ENCODE results near the gene PI4KA. TPM values are rescaled to one million over a fixed set of nuclear protein-coding genes. Genes with fewer than 3 reads are reported as not detected.

Gene PI4KA
- total and polyA plus RNA-seq, 2 of the 13 experiments (the other 11 are each of a cell fraction or from before 2014, with no cell fraction given), result 27.4 to 56.4 TPM

DNA sequence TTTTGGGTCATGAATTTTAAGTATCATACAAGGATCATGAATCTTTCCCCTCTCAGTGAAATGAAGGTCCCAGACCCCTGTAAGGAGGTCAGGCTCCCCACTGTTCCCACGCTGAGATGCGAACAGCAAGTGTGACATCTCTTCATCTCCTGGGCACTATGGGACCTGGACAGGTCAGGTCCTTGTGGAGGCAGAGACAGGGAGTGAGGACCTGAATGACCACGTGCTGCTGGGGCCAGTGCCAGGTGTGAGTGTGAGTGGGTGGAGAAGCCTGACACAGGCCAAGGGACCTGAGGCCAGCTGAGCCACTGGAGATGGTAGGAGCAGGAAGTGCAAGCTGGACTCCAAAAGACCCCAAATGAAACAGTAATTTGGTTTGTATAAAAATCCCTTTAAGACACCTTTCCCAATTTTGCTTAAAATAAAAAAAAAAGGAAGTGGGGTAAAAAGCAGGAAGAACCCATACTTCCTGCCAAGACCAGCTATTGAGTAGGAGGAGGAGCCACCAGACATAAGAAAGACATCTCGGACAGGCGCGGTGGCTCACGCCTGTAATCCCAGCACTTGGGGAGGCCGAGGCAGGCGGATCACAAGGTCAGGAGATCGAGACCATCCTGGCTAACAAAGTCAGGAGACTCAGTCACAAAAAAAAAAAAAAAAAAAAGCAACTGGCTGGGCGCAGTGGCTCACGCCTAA lies 120.1 kb downstream of the PI4KA start:
- no peaks in the 10 kb centered on the region for H3K79me2 ChIP-seq (ENCODE audit: insufficient read depth, low read length)
- FAIRE-seq (no peak), ATAC-seq (no peak), DNase-seq (ENCODE audit: low spot score) (no peak)
- in situ Hi-C loops (cut with HindIII; ENCODE audit: extremely low pct_ligation_motif_present, low pct_unique_long_range_greater_than_20kb), result no loop called here
- intact Hi-C loops (cut with micrococcal nuclease; ENCODE audit: unreplicated experiment), result no loop called here
- no peaks in the 10 kb centered on the region for H3K4me1 ChIP-seq (ENCODE audit: insufficient read depth, low read length)
- TF ChIP-seq, protein P1, sequence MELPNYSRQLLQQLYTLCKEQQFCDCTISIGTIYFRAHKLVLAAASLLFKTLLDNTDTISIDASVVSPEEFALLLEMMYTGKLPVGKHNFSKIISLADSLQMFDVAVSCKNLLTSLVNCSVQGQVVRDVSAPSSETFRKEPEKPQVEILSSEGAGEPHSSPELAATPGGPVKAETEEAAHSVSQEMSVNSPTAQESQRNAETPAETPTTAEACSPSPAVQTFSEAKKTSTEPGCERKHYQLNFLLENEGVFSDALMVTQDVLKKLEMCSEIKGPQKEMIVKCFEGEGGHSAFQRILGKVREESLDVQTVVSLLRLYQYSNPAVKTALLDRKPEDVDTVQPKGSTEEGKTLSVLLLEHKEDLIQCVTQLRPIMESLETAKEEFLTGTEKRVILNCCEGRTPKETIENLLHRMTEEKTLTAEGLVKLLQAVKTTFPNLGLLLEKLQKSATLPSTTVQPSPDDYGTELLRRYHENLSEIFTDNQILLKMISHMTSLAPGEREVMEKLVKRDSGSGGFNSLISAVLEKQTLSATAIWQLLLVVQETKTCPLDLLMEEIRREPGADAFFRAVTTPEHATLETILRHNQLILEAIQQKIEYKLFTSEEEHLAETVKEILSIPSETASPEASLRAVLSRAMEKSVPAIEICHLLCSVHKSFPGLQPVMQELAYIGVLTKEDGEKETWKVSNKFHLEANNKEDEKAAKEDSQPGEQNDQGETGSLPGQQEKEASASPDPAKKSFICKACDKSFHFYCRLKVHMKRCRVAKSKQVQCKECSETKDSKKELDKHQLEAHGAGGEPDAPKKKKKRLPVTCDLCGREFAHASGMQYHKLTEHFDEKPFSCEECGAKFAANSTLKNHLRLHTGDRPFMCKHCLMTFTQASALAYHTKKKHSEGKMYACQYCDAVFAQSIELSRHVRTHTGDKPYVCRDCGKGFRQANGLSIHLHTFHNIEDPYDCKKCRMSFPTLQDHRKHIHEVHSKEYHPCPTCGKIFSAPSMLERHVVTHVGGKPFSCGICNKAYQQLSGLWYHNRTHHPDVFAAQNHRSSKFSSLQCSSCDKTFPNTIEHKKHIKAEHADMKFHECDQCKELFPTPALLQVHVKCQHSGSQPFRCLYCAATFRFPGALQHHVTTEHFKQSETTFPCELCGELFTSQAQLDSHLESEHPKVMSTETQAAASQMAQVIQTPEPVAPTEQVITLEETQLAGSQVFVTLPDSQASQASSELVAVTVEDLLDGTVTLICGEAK (IDR thresholded peaks at IDR 0.05), result no peak
- TF ChIP-seq, protein P1 (CRISPR knock-in tag; IDR thresholded peaks at IDR 0.05), result no peak
- TF ChIP-seq ZNF484 (CRISPR knock-in tag; IDR thresholded peaks at IDR 0.05; ENCODE audit: borderline replicate concordance, low read depth) (no peak), ZNF615 (CRISPR knock-in tag; IDR thresholded peaks at IDR 0.05; ENCODE audit: borderline replicate concordance) (no peak), TSC22D2 (CRISPR knock-in tag; IDR thresholded peaks at IDR 0.05; ENCODE audit: borderline replicate concordance) (no peak), HOXD1 (CRISPR knock-in tag; IDR thresholded peaks at IDR 0.05) (no peak), PHB2 (IDR thresholded peaks at IDR 0.05; ENCODE audit: partially characterized antibody) (no peak), MZF1 (CRISPR knock-in tag; IDR thresholded peaks at IDR 0.05; ENCODE audit: borderline replicate concordance) (no peak), CBX5 (CRISPR knock-in tag; IDR thresholded peaks at IDR 0.05; ENCODE audit: borderline replicate concordance) (no peak)
- TF ChIP-seq, protein P2, sequence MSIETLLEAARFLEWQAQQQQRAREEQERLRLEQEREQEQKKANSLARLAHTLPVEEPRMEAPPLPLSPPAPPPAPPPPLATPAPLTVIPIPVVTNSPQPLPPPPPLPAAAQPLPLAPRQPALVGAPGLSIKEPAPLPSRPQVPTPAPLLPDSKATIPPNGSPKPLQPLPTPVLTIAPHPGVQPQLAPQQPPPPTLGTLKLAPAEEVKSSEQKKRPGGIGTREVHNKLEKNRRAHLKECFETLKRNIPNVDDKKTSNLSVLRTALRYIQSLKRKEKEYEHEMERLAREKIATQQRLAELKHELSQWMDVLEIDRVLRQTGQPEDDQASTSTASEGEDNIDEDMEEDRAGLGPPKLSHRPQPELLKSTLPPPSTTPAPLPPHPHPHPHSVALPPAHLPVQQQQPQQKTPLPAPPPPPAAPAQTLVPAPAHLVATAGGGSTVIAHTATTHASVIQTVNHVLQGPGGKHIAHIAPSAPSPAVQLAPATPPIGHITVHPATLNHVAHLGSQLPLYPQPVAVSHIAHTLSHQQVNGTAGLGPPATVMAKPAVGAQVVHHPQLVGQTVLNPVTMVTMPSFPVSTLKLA (IDR thresholded peaks at IDR 0.05), result no peak
- ChIA-PET POLR2A (no interaction called here), CTCF (ENCODE audit: low intra/inter-chr PET ratio, low total read pairs) (no interaction called here)
- H3K9ac ChIP-seq (ENCODE audit: insufficient read depth, low read depth, low read length), result no peak overlapping the region
- no peak overlapping the region for H3K4me2 ChIP-seq (ENCODE audit: low read depth, low read length)
- no peaks in the 10 kb centered on the region for H3K9me3 ChIP-seq (ENCODE audit: low read length)
- no peak overlapping the region for H2AFZ ChIP-seq (ENCODE audit: low read length)
- H4K20me1 ChIP-seq (ENCODE audit: insufficient read depth, low read length), result no peaks in the 10 kb centered on the region
- H3K27ac ChIP-seq (ENCODE audit: extremely low read length, insufficient read depth, low read length), result no peak overlapping the region
- no peak overlapping the region for H3K4me3 ChIP-seq (replicated peaks in 1 of 3; ENCODE audit: insufficient read depth in 1 of 3, low read depth in 2 of 3, low read length in 3 of 3)
- WGBS (ENCODE audit: low lambda C conversion rate), result 97% methylated on average over 11 of the region's 12 CpGs
- no TSS peak for BruUV-seq (replicated peaks)
- H3K36me3 ChIP-seq (replicated peaks in 1 of 2; ENCODE audit: control insufficient read depth in 1 of 2, insufficient read depth in 2 of 2, low read length in 2 of 2), result peaks cover 3 to 13% of the 10 kb centered on the region in 2 experiments; a peak in 3 of 5 replicates
- no peaks in the 10 kb centered on the region for H3K27me3 ChIP-seq (ENCODE audit: control insufficient read depth in 1 of 2, insufficient read depth in 2 of 2, low read length in 2 of 2)

Measured in HepG2 (cell line).